OCI-M2 (cell line): ENCODE measurements around the gene HUNK.

Experiments used
- DNase-seq: peaks from one replicate; lab custom pipeline; 2025; ENCODE audit not compliant: unreplicated experiment; lab: John Stamatoyannopoulos, UW

The HUNK gene

DNA sequence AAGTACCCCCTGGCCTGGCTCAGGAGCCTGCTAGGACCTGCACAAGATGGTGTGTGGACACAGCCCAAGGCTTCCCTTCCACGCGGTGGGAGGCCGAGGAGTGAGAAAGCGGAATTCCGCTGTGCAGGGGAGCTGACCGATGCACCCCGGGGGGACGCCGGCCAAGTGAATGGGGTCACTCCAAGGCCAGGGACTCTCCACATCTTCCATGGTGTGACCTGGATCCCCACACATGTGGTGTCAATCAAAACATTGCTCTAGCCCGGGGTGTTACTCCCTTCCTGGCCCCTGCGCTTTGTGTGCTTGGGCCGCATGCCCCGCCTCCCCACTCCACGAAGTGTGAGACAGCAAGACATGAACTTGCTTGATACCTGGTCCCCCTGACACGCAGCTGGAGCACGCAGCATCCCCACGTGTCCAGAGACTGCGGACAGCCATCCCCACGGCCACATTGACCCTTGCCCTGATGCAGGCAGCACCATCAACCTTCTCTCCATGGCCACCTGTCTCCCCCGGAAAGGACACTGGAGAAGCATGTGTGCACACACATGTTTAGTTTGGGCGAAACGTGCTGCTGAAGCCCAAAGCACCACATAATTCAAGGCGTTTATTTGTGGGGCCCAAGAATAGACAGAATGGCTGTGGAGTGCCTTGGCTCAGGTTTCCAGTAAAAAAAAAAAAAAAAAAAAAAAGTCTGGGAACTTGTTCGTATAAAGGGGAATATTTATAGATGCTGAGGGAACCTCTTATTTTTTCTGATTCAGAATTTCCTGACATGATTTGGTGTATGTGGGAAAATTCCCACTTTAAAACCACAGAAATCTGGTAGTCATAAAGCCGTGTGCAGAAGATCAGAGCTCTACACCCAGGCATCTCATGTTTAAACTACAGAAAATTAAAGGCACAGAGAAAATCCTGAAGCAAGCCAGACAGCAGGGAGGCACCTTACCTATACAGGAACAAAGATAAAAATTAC is 171.7 kb downstream of the HUNK start:
- DNase-seq = no peak

DNA sequence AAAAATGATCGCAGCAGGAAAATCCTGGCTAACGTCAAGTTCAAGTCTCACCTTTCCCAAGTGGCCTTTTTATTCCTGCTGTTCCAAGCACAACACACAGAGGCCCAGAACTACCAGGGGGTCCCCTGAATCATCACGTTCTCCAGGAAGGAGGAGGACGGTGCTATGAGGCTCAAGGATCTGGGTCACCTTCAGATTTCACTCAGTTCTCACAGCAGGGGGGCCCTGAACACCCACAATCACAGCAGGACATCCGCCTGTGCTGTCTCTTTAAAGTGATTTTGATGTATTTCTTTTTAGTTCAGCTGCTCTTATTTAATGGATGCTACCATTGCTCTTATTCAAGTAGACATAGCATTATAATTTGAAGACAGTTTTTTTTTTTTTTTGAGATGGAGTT is 173.4 kb downstream of the HUNK start:
- no peak for DNase-seq

GRCh38 chr21:32048353-32048752 is 175.5 kb downstream of the HUNK start:
- no peak for DNase-seq
